HepG2 (cell line): ENCODE measurements around the gene NEURL3.

Source experiments
- EP300 ChIP-seq, 3 experiments: sonication (generic) in 1 of 3; formaldehyde crosslinking in 1 of 3; IDR thresholded peaks; 2 replicates each; pipeline versions ENCODE4 v1.5.1 to v1.6.1; 2011 to 2020; ENCODE audit warnings: low read depth in 2 of 3, low read length in 2 of 3, borderline replicate concordance in 1 of 3, improper control_type of control experiment in 1 of 3, mild to moderate bottlenecking in 1 of 3, missing genetic modification reagents in 1 of 3, moderate library complexity in 1 of 3
- FOXM1 ChIP-seq: sonication (generic); formaldehyde crosslinking; IDR thresholded peaks from 2 replicates; pipeline ENCODE4 v1.5.0; 2020; ENCODE audit warnings: missing genetic modification reagents
- JUND ChIP-seq: sonication (generic); formaldehyde crosslinking; IDR thresholded peaks from 2 replicates; pipeline ENCODE4 v1.8.0; 2022; ENCODE audit warnings: mild to moderate bottlenecking, missing genetic modification reagents
- YY1 ChIP-seq: IDR thresholded peaks from 2 replicates; pipeline ENCODE4 v1.6.1; 2011; ENCODE audit warnings: low read length, low read depth, moderate library complexity, mild to moderate bottlenecking; ENCODE audit not compliant: insufficient read depth, insufficient replicate concordance
- ZNF367 ChIP-seq: sonication (generic); formaldehyde crosslinking; IDR thresholded peaks from 2 replicates; pipeline ENCODE4 v1.4.0; 2020; ENCODE audit warnings: missing genetic modification reagents, borderline replicate concordance
- ZNF543 ChIP-seq: sonication (generic); formaldehyde crosslinking; IDR thresholded peaks from 2 replicates; pipeline ENCODE4 v1.4.0; 2020; ENCODE audit warnings: mild to moderate bottlenecking, missing genetic modification reagents
- TF ChIP-seq, protein P1 (sequence below): sonication (generic); formaldehyde crosslinking; IDR thresholded peaks from 2 replicates; pipeline ENCODE4 v1.4.0; 2020; ENCODE audit warnings: low read depth, mild to moderate bottlenecking, missing genetic modification reagents
- TF ChIP-seq, protein P2 (sequence below): sonication (generic); formaldehyde crosslinking; IDR thresholded peaks from 2 replicates; pipeline ENCODE4 v1.4.0; 2020; ENCODE audit warnings: missing genetic modification reagents

DNA sequence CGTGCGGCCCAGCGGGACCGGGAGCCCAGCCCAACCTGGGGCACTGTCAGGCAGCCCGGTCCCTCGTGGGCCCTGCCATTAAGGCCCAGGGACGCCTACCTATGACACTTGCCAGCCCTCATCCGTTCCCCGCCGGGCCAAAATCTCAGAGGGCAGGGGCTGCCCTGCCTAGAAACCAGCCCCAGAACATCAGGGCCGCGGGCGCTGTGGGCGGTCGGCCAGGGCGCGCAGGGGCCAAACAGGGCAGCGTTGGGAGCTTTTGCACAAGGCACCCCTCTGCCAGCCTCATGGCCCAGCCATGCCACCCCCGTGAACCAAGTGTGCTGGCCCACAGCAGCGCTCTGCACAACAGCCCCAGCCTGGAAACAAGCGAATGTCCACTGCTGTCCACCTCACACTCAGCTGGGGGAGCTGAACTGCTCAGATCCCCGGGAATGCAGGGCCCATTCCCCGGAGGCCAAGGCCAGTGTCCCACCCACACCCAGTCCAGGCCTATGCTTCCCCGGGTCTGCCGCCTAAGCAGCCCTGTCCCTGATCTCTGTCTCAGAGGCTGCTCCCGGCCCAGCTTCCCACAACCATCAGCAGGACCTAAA is 3.5 kb upstream of the NEURL3 start:
- TF ChIP-seq FOXM1 (CRISPR knock-in tag) (no peak), ZNF543 (CRISPR knock-in tag) (0 out of 2 replicates have a peak, but pooled peaks have one; percentile 34), ZNF367 (CRISPR knock-in tag) (no peak), YY1 (no peak), JUND (no peak), EP300 (IDR thresholded peaks at IDR 0.05; ENCODE audit: low read depth in 2 of 2, low read length in 2 of 2) (no peak), EP300 (CRISPR knock-in tag; IDR thresholded peaks at IDR 0.05; ENCODE audit: borderline replicate concordance) (no peak)
- TF ChIP-seq, protein P1, sequence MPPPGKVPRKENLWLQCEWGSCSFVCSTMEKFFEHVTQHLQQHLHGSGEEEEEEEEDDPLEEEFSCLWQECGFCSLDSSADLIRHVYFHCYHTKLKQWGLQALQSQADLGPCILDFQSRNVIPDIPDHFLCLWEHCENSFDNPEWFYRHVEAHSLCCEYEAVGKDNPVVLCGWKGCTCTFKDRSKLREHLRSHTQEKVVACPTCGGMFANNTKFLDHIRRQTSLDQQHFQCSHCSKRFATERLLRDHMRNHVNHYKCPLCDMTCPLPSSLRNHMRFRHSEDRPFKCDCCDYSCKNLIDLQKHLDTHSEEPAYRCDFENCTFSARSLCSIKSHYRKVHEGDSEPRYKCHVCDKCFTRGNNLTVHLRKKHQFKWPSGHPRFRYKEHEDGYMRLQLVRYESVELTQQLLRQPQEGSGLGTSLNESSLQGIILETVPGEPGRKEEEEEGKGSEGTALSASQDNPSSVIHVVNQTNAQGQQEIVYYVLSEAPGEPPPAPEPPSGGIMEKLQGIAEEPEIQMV (CRISPR knock-in tag) = no peak
- TF ChIP-seq, protein P2, sequence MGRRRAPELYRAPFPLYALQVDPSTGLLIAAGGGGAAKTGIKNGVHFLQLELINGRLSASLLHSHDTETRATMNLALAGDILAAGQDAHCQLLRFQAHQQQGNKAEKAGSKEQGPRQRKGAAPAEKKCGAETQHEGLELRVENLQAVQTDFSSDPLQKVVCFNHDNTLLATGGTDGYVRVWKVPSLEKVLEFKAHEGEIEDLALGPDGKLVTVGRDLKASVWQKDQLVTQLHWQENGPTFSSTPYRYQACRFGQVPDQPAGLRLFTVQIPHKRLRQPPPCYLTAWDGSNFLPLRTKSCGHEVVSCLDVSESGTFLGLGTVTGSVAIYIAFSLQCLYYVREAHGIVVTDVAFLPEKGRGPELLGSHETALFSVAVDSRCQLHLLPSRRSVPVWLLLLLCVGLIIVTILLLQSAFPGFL (CRISPR knock-in tag) = no peak
